NCI-H82 treated with DMSO at 0.1 percent for 48 hours (cell line): ENCODE results near the gene METTL15.
"Not testable (repeated sequence)": the region's sequence is repeated elsewhere in the genome, so short reads cannot be mapped to it uniquely, and the experiment has no call there.

Source experiments
- DNase-seq: peaks from one replicate; lab custom pipeline; 2025; ENCODE audit not compliant: unreplicated experiment; lab: John Stamatoyannopoulos, UW

METTL15 gene

GRCh38 chr11:28176351-28176750, 68.2 kb downstream of the METTL15 start:
- DNase-seq: no peak

GRCh38 chr11:28195449-28195848, 87.3 kb downstream of the METTL15 start:
- no peak for DNase-seq

- DNase-seq: no peak
These were observed 101.7 kb downstream of the METTL15 start for GRCh38 chr11:28209906-28210305.

- DNase-seq: not testable (repeated sequence)
These were observed 113.9 kb downstream of the METTL15 start for GRCh38 chr11:28222063-28222462.

GRCh38 chr11:28223577-28223976, 115.4 kb downstream of the METTL15 start:
- DNase-seq: no peak

- no peak for DNase-seq
These were observed 115.8 kb downstream of the METTL15 start for GRCh38 chr11:28223994-28224393.

- DNase-seq: no peak
These were observed 119.3 kb downstream of the METTL15 start for GRCh38 chr11:28227460-28227859.

- no peak for DNase-seq
These were observed 120.2 kb downstream of the METTL15 start for GRCh38 chr11:28228196-28228895.

GRCh38 chr11:28231475-28231874, 123.3 kb downstream of the METTL15 start:
- no peak for DNase-seq

- no peak for DNase-seq
These were observed 124.5 kb downstream of the METTL15 start for GRCh38 chr11:28232649-28233048.

- no peak for DNase-seq
These were observed 133.6 kb downstream of the METTL15 start for GRCh38 chr11:28241760-28242159.

- no peak for DNase-seq
These were observed 134.4 kb downstream of the METTL15 start for GRCh38 chr11:28242596-28242995.

GRCh38 chr11:28243061-28243460, 134.9 kb downstream of the METTL15 start:
- DNase-seq: no peak

GRCh38 chr11:28243581-28243980, 135.4 kb downstream of the METTL15 start:
- DNase-seq: no peak

- no peak for DNase-seq
These were observed 136.9 kb downstream of the METTL15 start for GRCh38 chr11:28245131-28245530.

- no peak for DNase-seq
These were observed 142.0 kb downstream of the METTL15 start for GRCh38 chr11:28250192-28250591.

- DNase-seq: no peak
These were observed 143.1 kb downstream of the METTL15 start for GRCh38 chr11:28251257-28251656.

- no peak for DNase-seq
These were observed 149.6 kb downstream of the METTL15 start for GRCh38 chr11:28257761-28258160.

- no peak for DNase-seq
These were observed 151.1 kb downstream of the METTL15 start for GRCh38 chr11:28259177-28259843.

GRCh38 chr11:28268925-28269324, 160.7 kb downstream of the METTL15 start:
- DNase-seq: no peak

GRCh38 chr11:28269586-28269985, 161.4 kb downstream of the METTL15 start:
- no peak for DNase-seq

GRCh38 chr11:28272247-28272646, 164.1 kb downstream of the METTL15 start:
- DNase-seq: not testable (repeated sequence)

GRCh38 chr11:28274216-28274615, 166.0 kb downstream of the METTL15 start:
- no peak for DNase-seq
